H54 (cell line): ENCODE measurements around the gene DCAF5.

Source experiments
- DNase-seq: peaks from one replicate; pipeline ENCODE4 v3.0.0; 2011; ENCODE audit warnings: low spot score, mixed read lengths; ENCODE audit not compliant: insufficient read length
- FAIRE-seq: peaks from 3 replicates; lab custom pipeline; 2011; peaks lifted over from hg19 to GRCh38; lab: Jason Lieb, UNC
- POLR2A ChIP-seq: IDR thresholded peaks from 2 replicates; pipeline ENCODE4 v1.6.1; 2011; ENCODE audit warnings: low read depth, mild to moderate bottlenecking, low read length

DCAF5 gene

DNA sequence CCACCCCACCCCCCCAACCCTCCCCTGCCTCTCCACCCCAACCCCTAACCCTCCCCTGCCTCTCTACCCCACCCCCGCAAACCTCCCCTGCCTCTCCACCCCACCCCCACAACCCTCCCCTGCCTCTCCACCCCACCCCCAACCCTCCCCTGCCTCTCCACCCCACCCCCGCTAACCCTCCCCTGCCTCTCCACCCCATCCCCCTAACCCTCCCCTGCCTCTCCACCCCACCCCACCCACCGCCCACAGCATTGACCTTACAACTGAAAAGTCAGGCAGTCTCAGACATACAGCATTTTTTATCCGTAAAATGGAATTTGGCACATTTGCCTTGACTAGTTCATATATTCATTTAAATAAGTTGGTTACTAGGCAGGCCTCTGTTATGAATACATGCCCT lies 135.2 kb downstream of the DCAF5 start:
- DNase-seq (no peak), FAIRE-seq (no peak)
- no peak for TF ChIP-seq POLR2A

DNA sequence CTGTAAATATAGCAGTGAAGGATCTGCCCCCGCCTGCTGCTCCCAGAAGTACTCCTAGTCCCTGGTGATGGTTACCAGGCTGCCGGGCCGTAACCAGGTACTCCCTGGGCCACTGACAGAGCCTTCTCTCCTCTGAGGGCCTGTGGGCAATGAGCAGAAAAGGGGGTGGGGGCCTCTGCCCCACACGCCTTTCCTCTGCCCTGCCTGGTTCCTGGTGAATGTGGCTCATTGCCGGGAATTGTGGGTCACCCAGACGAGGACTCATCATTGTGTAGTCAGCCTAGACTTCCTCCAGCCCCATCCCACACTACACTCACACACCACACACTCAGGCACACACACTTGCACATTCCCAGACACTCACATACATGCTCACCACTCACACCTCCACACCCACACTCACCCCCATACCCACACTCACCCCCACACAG lies 138.1 kb downstream of the DCAF5 start:
- TF ChIP-seq POLR2A, result no peak
- peak; percentile 45 for FAIRE-seq

DNA sequence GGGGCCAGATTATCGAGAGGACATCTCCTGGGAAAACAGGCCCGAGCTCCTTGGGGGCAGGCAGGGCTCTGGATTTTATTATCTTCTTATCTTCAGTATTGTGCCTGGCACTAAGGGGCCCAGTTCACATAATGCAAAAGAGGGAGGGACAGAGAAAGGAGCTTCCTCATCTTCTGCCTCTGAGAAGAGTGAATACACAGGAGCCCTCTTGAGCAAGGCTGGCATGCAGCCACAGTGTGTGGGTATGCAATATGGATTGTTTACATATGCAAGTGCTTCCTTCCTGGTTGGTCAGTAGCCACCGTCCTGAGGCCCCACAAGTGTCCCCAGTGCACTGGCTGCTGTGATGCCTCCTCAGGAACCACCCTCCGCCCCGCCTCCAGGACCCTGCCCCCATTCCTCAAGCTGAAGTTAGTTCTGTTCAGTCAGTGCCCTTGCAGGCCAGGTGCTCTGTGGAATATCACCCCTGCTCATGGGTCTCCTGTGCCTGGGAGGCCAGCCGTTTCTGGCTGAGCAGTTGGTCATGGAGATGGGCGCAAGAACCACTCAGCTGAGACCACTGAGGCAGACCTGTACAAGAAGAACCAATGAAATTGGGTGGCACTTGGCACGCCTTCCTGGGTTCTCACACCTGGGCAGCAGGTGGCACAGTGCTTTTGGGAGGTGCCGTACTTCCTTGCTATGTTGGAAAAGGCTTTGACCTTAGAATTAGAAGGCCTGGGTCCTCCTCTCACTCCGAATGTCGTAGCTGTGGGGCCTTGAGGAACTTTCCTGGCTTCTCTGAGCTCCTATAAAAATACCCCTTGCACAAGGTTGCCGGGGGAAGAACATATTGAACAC lies 138.8 kb downstream of the DCAF5 start:
- FAIRE-seq (no peak), DNase-seq (no peak)
- TF ChIP-seq POLR2A, result no peak

More for the DNA sequence above, 138.1 kb downstream of the DCAF5 start:
- DNase-seq, result no peak

DNA sequence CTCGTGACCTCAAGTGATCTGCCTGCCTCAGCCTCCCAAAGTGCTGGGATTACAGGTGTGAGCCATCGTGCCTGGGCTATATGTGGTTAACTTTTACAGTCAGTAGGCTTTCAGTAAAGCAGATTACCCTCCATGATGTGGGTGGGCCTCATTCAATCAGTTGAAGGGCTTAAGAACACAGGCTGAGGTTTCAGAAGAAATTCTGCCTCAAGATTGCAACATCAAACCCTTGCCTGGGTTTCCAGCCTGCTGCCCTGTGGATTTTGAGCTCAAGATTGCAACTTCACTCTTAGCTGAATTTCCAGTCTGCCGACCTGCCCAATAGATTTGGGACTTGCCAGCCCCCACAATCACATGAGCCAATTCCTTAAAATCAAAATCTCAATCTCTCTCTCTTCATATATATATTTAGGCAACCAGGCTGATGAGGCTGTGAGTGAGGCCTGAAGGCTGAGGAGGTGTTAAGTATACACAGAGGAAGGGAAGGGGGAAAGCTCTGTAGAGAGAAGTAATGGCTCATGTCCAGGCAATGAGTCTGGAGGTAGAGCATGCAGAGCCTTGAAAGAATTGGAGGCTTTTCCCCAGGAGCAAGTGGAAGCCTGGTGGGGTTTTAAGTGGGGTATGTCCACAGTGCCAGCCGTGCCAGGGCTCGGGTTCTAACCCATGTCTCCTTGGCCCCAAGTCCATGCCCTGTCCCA lies 140.5 kb downstream of the DCAF5 start:
- DNase-seq (no peak), FAIRE-seq (no peak)
- no peak for TF ChIP-seq POLR2A

DNA sequence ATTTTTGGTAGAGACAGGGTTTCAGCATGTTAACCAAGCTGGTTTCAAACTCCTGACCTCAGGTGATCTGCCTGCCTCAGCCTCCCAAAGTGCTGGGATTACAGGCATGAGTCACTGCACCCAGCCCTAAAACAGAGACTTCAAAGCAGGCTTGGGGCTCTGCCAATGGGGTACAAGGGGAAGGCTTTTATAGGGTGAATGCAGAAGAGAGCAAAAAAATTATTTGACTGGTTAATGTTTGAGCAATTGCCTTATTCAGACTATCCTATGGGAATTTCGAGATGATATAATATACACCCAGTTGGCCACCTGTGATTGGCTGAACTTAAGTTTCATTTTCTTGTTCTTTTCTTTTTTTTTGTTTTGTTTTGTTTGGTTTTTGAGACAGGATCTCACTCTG lies 142.3 kb downstream of the DCAF5 start:
- no peak for TF ChIP-seq POLR2A
- FAIRE-seq (no peak), DNase-seq (no peak)

DNA sequence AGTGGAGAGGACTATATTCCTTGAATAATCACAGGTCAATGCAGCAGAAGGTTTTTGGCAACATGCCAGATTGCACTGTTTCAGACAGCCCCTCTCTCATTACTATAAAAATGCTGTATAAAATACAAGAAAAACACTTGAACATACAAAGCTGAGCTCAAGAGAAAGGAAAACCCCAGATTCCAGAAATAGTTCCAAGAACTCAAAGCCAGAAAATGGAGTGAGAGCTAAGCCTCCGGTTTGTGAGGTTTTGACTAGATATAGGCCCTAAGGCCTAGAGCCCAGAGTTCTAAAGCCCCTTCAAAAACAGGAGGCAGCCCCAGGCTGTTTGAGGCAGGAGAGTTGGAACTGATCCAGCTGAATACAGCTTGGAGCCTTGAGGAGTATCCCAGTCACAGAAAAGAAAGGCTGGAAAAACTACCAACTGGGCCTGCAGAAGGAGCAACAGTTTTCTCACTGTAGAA lies 144.5 kb downstream of the DCAF5 start:
- no peak for DNase-seq
- TF ChIP-seq POLR2A, result no peak
- FAIRE-seq, result no peak

DNA sequence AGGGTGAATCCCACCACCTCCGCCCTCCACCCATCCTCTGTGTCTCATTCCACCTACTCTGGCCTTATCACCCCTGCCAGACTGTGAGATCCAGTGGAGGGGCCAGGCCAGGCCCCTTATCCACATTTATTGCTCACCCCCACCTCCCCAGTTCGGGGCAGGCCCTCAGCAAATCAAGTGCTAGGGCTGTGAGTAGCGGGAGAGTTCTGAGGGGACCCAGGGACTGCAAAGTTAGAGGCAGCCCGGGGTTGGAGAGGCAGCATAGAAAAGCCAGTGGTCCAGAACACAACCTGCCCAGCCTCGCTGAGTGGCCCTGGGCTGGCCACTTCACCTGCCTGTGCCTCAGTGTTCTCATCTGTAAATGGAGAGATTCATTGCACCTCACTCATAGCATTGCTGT lies 146.6 kb downstream of the DCAF5 start:
- DNase-seq (no peak), FAIRE-seq (no peak)
- no peak for TF ChIP-seq POLR2A

DNA sequence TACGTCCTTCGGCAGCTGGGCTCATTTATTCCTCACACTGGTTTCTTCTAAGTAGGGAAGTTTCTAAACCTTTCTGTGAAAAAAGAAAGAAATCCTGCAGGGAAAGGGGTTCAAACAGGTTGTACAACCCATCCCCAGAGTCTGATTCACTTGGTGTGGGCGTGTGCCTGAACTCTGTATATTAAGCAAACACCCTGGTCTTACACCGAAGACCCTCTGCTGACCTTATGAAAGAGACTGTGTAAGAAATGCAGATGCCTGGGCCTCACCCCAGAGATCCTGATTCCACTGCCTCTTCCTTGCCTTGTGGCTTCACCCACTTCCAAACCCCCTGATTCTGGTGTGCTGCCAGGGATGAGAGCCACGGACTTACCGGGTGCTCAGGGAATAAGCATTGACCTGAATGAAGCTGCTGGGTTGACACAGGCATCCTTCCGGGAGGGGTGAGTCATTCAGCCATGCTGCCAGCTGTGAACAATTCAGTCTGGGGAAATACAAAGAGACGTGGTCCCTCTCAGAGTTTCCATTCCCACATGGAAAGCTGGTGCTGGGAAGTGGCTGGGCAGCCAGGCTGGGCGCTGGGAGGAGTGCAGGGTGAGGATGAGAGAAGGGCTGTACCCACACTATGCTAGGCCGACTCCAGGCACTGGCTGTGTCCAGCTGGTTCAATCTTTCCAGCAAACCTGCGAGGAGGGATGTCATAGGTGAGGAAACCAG lies 147.3 kb downstream of the DCAF5 start:
- no peak for TF ChIP-seq POLR2A
- FAIRE-seq (peak; percentile 82), DNase-seq (peak; percentile 74)

DNA sequence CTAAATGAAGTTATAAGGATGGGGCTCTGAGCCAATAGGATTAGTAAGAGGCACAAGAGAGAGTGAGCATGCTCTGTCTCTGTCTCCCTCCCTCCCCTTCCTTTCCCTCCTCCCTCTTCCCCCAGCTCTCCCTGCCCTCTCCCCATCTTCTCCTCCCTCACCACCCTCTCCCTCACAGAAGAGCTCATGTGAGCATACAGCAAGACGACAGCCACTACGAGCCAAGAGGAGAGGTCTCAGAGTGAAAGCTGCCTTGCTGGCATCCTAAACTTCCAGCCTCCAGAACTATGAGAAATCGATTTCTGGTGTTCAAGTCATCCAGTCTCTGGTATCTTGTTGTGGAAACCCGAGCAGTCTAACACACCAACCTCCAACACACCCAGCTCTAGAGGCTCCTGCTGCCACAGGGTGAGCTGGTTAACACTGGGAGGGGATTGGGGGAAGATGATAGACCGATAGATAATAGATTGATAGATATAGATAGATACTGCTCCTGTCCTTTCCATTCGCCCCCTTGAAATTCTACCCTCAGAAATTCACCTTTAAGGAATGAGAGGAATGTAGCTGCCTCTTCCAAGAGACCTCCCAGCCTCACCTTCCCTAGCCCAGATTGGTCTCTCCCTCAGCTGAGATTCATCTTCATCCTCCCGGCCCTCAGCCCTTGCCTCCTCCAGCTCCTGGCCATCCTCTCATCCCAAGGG lies 148.0 kb downstream of the DCAF5 start:
- no peak for DNase-seq
- TF ChIP-seq POLR2A, result no peak
- no peak for FAIRE-seq

DNA sequence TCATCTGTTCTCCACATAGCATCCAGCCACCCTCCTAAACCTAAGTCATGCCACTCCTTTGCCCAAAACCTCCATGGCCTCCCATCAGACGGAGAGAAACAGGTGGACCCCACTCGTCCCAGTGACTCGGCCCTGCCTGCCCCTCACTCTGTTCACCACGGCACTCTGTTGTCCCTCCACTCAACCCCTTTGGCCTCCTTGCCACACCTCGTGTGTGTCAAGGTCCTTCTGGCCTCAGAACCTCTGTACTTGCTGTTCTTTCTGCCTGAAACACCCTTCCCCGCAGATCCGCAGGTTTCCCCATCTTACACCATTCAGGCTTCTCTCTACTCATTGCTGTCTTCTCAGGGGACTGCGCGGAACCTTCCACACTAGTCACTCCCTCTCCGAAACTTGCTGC lies 149.3 kb downstream of the DCAF5 start:
- no peak for FAIRE-seq
- no peak for TF ChIP-seq POLR2A
- DNase-seq, result no peak

DNA sequence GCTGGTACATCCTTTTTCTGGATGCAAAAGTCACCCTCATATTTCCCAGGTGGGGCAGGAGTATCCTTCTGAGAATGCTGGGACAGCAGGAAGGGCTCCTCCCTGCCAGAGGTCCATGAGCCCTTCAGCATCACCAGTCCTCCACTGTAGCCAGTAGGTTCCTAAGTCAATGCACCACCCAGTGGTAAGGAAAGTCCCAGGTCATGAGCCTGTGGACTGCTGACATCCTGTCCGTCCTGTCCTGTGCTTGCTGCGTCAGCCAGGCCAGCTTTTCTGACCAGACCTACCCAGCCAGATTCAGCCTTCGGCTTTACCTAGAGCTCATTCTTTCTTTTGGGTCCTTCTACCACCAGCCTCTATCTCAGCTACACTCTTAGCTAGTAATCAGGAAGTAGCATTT lies 150.8 kb downstream of the DCAF5 start:
- TF ChIP-seq POLR2A, result no peak
- DNase-seq (no peak), FAIRE-seq (no peak)

DNA sequence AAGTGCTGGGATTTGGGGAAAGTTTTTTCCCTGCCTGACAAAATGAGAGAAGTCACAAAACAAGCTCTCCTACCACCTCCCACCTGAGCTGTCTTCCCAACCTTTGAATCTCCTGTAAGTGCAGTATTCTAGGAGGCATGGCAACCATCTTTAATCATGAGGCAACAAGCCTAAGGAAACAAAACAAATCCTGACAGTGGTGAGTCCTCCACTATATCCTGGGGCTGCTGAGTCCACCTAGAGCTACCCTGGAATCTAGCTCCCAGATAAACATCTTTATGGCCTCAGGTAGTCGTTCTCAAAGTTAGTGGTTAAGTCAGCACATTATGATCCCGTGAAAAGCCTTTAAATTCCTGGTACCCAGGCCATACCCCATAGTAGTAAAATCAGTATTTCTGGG lies 151.5 kb downstream of the DCAF5 start:
- no peak for FAIRE-seq
- TF ChIP-seq POLR2A, result no peak
- DNase-seq, result no peak
